SK-N-MC (cell line): ENCODE measurements around the gene GPC5.

Source experiments
- EZH2 ChIP-seq: fragments of 200-600 bp; sonication (generic); IDR thresholded peaks from one replicate; pipeline ENCODE4 v1.6.1; 2017; ENCODE audit warnings: antibody characterized with exemption
- POLR2AphosphoS5 ChIP-seq: IDR thresholded peaks from 2 replicates; pipeline ENCODE4 v1.6.1; 2012; ENCODE audit warnings: mild to moderate bottlenecking, low read depth, low read length, borderline replicate concordance

DNA sequence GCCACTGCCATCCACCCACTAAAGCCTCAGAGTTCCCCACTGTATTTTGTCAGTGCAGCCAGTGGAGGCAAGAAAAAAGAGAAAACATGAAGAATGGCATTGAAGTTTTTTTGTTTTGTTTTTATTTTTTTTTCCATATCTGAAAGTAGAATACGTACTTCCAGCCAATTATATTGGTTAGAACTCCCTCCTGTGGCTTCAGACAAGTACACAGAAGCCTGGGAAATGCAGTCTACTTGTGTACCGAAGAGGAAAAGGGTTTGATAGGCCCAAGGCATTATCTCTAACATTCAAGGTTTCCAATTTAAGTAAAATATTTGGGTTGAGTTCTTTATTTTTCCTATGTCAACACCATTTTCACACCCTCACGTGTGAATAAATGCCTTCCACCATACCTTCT is 1131.9 kb downstream of the GPC5 start:
- TF ChIP-seq EZH2 (no peak), POLR2AphosphoS5 (no peak)
